IPS-20b (cell line): Measurements from ENCODE around the gene METTL27.

Experiments
- H3K27ac ChIP-seq: one replicate; pipeline ENCODE4 v1.5.1; 2013; ENCODE audit warnings: low read length
- H3K27me3 ChIP-seq: 2 replicates; pipeline ENCODE4 v1.6.1; 2013; ENCODE audit warnings: mild to moderate bottlenecking, low read length, inconsistent platforms; ENCODE audit not compliant: insufficient read depth
- H3K36me3 ChIP-seq: 2 replicates; pipeline ENCODE4 v1.6.1; 2013; ENCODE audit warnings: low read depth, mild to moderate bottlenecking, inconsistent platforms, low read length, moderate library complexity; ENCODE audit not compliant: insufficient read depth
- H3K4me1 ChIP-seq: 2 replicates; pipeline ENCODE4 v1.6.1; 2013; ENCODE audit warnings: mild to moderate bottlenecking, control low read depth, inconsistent platforms, low read length, moderate library complexity; ENCODE audit not compliant: insufficient read depth
- H3K4me3 ChIP-seq: 2 replicates; pipeline ENCODE4 v1.5.1; 2013; ENCODE audit warnings: mild to moderate bottlenecking, low read length, inconsistent platforms
- H3K9ac ChIP-seq: 2 replicates; pipeline ENCODE4 v1.6.1; 2013; ENCODE audit warnings: low read depth, mild to moderate bottlenecking, inconsistent platforms, low read length, moderate library complexity
- H3K9me3 ChIP-seq: 2 replicates; pipeline ENCODE4 v1.6.1; 2013; ENCODE audit warnings: mild to moderate bottlenecking, low read depth, low read length, inconsistent platforms; ENCODE audit not compliant: insufficient read depth

The METTL27 gene

GRCh38 chr7:73880755-73881328 lies 38.5 kb upstream of the METTL27 start:
- H3K27me3 ChIP-seq: no peaks in the 10 kb centered on the region

GRCh38 chr7:73879977-73880681 lies 37.8 kb upstream of the METTL27 start:
- Histone ChIP-seq H3K27me3 (no peaks in the 10 kb centered on the region), H3K36me3 (no peaks in the 10 kb centered on the region), H3K9me3 (no peaks in the 10 kb centered on the region), H3K9ac (no peak overlapping the region), H3K4me3 (no peak overlapping the region), H3K27ac (no peak overlapping the region), H3K4me1 (no peaks in the 10 kb centered on the region)

More at GRCh38 chr7:73880755-73881328, 38.5 kb upstream of the METTL27 start:
- Histone ChIP-seq H3K4me1 (no peaks in the 10 kb centered on the region), H3K9ac (no peak overlapping the region), H3K27ac (no peak overlapping the region), H3K36me3 (no peaks in the 10 kb centered on the region), H3K4me3 (no peak overlapping the region), H3K9me3 (no peaks in the 10 kb centered on the region)

DNA sequence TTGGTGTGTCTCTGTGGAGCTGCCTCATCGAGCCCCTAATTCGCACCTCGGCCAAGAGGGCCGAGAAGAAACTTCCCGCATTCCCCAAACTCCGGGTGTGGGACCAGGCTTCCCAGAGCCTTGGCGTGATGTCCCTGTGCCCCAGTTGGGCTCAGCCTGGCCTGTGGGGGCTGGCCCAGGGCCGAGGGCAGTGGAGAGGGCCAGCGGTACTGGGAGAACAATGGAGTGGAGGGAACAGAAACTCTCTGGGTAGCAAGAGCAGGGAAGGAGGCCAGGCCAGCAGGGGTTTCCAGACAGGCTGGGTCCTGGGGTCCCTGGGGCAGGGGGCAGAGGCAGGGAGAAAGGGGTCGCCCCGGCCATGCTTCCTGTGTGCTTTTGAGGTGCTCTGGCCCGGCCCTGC lies 34.7 kb upstream of the METTL27 start:
- Histone ChIP-seq H3K27me3 (no peaks in the 10 kb centered on the region), H3K4me1 (no peaks in the 10 kb centered on the region), H3K9me3 (no peaks in the 10 kb centered on the region), H3K9ac (no peak overlapping the region), H3K36me3 (no peaks in the 10 kb centered on the region), H3K4me3 (no peak overlapping the region), H3K27ac (no peak overlapping the region)

GRCh38 chr7:73876361-73876760 lies 34.0 kb upstream of the METTL27 start:
- no peak overlapping the region for H3K27ac ChIP-seq
- H3K9ac ChIP-seq: no peak overlapping the region
- no peaks in the 10 kb centered on the region for H3K4me1 ChIP-seq
- H3K36me3 ChIP-seq: no peaks in the 10 kb centered on the region
- no peaks in the 10 kb centered on the region for H3K9me3 ChIP-seq
- no peak overlapping the region for H3K4me3 ChIP-seq
- H3K27me3 ChIP-seq: no peaks in the 10 kb centered on the region

DNA sequence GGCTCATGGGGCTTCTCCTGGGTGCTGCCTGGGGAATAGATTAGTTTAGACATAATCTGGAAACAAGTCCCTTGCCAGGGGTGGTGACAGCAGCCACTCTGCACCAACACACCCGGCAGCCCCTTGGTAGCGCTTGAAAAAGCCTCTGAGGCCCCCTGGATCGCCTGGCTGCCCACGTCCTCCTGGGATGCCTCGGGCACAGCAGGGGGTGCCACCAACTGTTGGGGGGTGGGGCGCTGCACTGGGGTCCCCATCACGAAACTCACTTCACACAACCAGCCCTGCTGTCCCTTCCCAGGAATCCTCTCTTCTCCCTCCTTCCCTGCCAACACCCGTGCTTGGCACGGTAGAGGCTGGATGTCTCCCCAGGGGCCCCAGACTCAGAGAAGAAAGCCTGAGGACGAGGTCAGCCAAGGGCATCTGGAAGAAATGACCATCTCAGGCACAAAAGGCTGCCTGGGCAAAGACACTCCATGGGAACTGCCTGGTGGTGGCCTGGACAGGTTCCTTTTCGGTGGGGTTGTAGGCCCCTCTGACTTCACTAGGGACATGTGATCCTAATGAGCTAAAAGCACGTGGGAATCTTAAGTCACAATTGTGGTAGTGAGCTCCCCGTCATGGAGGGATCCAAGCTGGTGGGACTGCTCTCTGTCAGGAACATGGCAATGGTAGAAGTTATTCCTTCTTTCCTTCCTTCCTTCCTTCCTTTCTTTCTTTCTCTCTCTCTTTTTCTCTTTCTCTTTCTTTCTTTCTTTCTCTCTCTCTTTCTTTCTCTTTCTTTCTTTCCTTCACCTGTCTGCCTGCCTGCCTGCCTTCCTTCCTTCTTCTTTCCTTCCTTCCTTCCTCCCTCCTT lies 30.0 kb upstream of the METTL27 start:
- Histone ChIP-seq H3K9ac (no peak overlapping the region), H3K4me3 (no peak overlapping the region), H3K36me3 (no peaks in the 10 kb centered on the region), H3K27me3 (no peaks in the 10 kb centered on the region), H3K4me1 (peaks cover 4% of the 10 kb centered on the region; the same call in 1 of the 2 replicates), H3K9me3 (no peaks in the 10 kb centered on the region), H3K27ac (no peak overlapping the region)

GRCh38 chr7:73871163-73872011 lies 29.1 kb upstream of the METTL27 start:
- no peaks in the 10 kb centered on the region for H3K9me3 ChIP-seq
- H3K36me3 ChIP-seq: no peaks in the 10 kb centered on the region
- no peak overlapping the region for H3K9ac ChIP-seq
- H3K4me3 ChIP-seq: no peak overlapping the region
- no peaks in the 10 kb centered on the region for H3K27me3 ChIP-seq
- H3K4me1 ChIP-seq: peaks cover 4% of the 10 kb centered on the region; the same call in 1 of the 2 replicates
- H3K27ac ChIP-seq: no peak overlapping the region

DNA sequence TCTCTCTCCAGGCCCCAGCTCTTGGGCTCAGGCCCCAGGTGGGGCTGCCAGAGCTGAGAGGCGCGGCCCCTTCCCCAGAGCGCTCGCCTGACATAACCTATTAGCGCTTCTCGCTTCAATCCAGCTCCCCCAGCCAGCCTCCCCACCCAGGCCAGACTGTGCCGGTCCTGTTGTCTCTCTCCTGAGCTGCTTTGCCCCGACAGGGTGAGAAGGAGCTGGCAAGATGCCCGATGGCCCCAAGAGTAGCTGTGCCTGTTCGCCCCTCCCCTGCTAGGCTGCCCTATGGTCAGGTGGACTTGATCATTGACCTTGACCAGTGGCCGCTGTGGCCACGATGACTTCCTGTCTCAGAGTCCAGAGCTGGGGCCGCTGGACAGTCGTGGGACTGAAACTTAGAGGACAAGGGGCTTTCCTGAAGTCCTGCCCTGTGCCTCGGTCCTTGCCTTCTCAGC lies 27.8 kb upstream of the METTL27 start:
- H3K4me3 ChIP-seq: no peak overlapping the region
- H3K27me3 ChIP-seq: no peaks in the 10 kb centered on the region
- H3K9ac ChIP-seq: no peak overlapping the region
- H3K27ac ChIP-seq: no peak overlapping the region
- H3K4me1 ChIP-seq: peaks cover 4% of the 10 kb centered on the region; the same call in 1 of the 2 replicates
- H3K9me3 ChIP-seq: no peaks in the 10 kb centered on the region
- no peaks in the 10 kb centered on the region for H3K36me3 ChIP-seq

GRCh38 chr7:73869011-73869798 lies 26.9 kb upstream of the METTL27 start:
- Histone ChIP-seq H3K4me1 (peaks cover 4% of the 10 kb centered on the region; the same call in 1 of the 2 replicates), H3K9me3 (no peaks in the 10 kb centered on the region), H3K36me3 (no peaks in the 10 kb centered on the region), H3K9ac (no peak overlapping the region), H3K4me3 (no peak overlapping the region), H3K27me3 (no peaks in the 10 kb centered on the region), H3K27ac (no peak overlapping the region)

- Histone ChIP-seq H3K27ac (no peak overlapping the region), H3K9me3 (no peaks in the 10 kb centered on the region), H3K4me3 (no peak overlapping the region), H3K4me1 (peaks cover 4% of the 10 kb centered on the region; the same call in 1 of the 2 replicates), H3K36me3 (no peaks in the 10 kb centered on the region), H3K27me3 (no peaks in the 10 kb centered on the region), H3K9ac (no peak overlapping the region)
These were observed 24.1 kb upstream of the METTL27 start for GRCh38 chr7:73866446-73866767.

DNA sequence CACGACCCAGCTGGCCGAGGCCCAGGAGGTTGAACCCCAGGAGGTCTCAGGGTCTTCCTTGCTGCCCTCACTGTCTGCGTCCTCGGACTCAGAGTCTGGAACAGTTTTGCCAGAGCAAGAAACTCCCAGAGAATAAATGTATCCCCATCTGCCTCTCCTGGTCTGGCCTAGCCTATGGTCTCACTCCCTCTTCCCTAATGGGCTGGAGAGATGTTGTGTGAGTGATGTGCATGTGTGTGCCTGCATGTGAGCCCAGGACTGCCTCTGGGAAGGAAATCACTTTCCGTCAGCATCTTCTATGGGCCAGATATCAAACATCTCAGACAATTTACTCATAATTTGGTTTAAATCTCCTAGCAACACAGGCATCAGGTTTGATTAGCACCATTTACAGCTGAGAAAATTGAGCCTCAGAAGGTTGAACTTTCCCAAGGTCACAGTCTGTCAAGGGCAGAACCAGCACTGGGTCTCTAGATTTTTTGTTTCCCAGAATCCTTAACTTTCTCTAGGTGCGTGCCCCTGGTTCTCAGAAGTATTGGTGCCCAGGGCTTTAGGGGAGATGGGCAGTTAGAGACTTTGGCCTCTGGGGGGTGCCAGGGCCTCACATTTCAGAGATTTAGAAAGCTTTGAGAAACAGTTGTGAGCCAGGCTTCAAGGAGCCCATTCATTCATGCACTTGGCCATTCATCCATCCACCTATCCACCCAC lies 23.6 kb upstream of the METTL27 start:
- Histone ChIP-seq H3K9ac (no peak overlapping the region), H3K36me3 (no peaks in the 10 kb centered on the region), H3K27ac (no peak overlapping the region), H3K27me3 (no peaks in the 10 kb centered on the region), H3K4me1 (peaks cover 4% of the 10 kb centered on the region; the same call in 1 of the 2 replicates), H3K4me3 (no peak overlapping the region), H3K9me3 (no peaks in the 10 kb centered on the region)
